ENCODE results near the gene FSHR. TPM values are rescaled to one million over a fixed set of nuclear protein-coding genes. Genes with fewer than 3 reads are reported as not detected.

The FSHR gene
- total RNA-seq, 1 experiment from 2014 or later: not detected

GRCh38 chr2:49000695-49001094 lies 153.6 kb downstream of the FSHR start:
- no peak for DNase-seq (ENCODE audit: unreplicated experiment)
- intact Hi-C loops (cut with micrococcal nuclease): no loop called here
- no peak for TF ChIP-seq CTCF (IDR thresholded peaks at IDR 0.05; ENCODE audit: unreplicated experiment)
- Mint-ChIP-seq H3K4me1 (ENCODE audit: insufficient read depth, unreplicated experiment) (no peaks in the 10 kb centered on the region), H3K27ac (ENCODE audit: low read depth, unreplicated experiment) (no peak overlapping the region), H3K4me3 (ENCODE audit: unreplicated experiment) (no peak overlapping the region), H3K27me3 (ENCODE audit: insufficient read depth, unreplicated experiment) (no peaks in the 10 kb centered on the region), H3K36me3 (ENCODE audit: insufficient read depth, unreplicated experiment) (no peaks in the 10 kb centered on the region), H3K9me3 (ENCODE audit: unreplicated experiment) (no peaks in the 10 kb centered on the region)
- BruUV-seq (replicated peaks): no TSS peak
- CTCF ChIA-PET: interaction anchor here (0.6 kb wide), 1 partner anchor 572 kb away, joined by 4 read pairs; no protein-coding TSS in a partner anchor
- POLR2A ChIA-PET: no interaction called here

- no peak overlapping the region for H3K4me3 Mint-ChIP-seq (ENCODE audit: unreplicated experiment)
- no peaks in the 10 kb centered on the region for H3K4me1 Mint-ChIP-seq (ENCODE audit: insufficient read depth, unreplicated experiment)
- CTCF ChIA-PET: no interaction called here
- intact Hi-C loops (cut with micrococcal nuclease): no loop called here
- POLR2A ChIA-PET: no interaction called here
- H3K27ac Mint-ChIP-seq (ENCODE audit: low read depth, unreplicated experiment): no peak overlapping the region
- DNase-seq (ENCODE audit: unreplicated experiment): no peak
- H3K36me3 Mint-ChIP-seq (ENCODE audit: insufficient read depth, unreplicated experiment): no peaks in the 10 kb centered on the region
- no peak for TF ChIP-seq CTCF (IDR thresholded peaks at IDR 0.05; ENCODE audit: unreplicated experiment)
- peaks cover 7% of the 10 kb centered on the region for H3K9me3 Mint-ChIP-seq (ENCODE audit: unreplicated experiment)
- no TSS peak for BruUV-seq (replicated peaks)
- H3K27me3 Mint-ChIP-seq (ENCODE audit: insufficient read depth, unreplicated experiment): no peaks in the 10 kb centered on the region
These were observed 155.9 kb downstream of the FSHR start for GRCh38 chr2:48998449-48998848.

- Mint-ChIP-seq H3K36me3 (ENCODE audit: insufficient read depth, unreplicated experiment) (no peaks in the 10 kb centered on the region), H3K4me3 (ENCODE audit: unreplicated experiment) (no peak overlapping the region), H3K4me1 (ENCODE audit: insufficient read depth, unreplicated experiment) (no peaks in the 10 kb centered on the region), H3K27me3 (ENCODE audit: insufficient read depth, unreplicated experiment) (no peaks in the 10 kb centered on the region), H3K27ac (ENCODE audit: low read depth, unreplicated experiment) (no peak overlapping the region), H3K9me3 (ENCODE audit: unreplicated experiment) (peaks cover 7% of the 10 kb centered on the region)
- CTCF ChIA-PET: interaction anchor here (1.3 kb wide), 1 partner anchor 9 kb away, joined by 4 read pairs; no protein-coding TSS in a partner anchor
- TF ChIP-seq CTCF (IDR thresholded peaks at IDR 0.05; ENCODE audit: unreplicated experiment): no peak
- no TSS peak for BruUV-seq (replicated peaks)
- intact Hi-C loops (cut with micrococcal nuclease): no loop called here
- POLR2A ChIA-PET: no interaction called here
- no peak for DNase-seq (ENCODE audit: unreplicated experiment)
These were observed 160.7 kb downstream of the FSHR start for GRCh38 chr2:48993576-48993975.

GRCh38 chr2:48991415-48992131 lies 162.7 kb downstream of the FSHR start:
- no peak for TF ChIP-seq CTCF (IDR thresholded peaks at IDR 0.05; ENCODE audit: unreplicated experiment)
- Mint-ChIP-seq H3K27ac (ENCODE audit: low read depth, unreplicated experiment) (no peak overlapping the region), H3K9me3 (ENCODE audit: unreplicated experiment) (peaks cover 7% of the 10 kb centered on the region), H3K27me3 (ENCODE audit: insufficient read depth, unreplicated experiment) (no peaks in the 10 kb centered on the region), H3K4me1 (ENCODE audit: insufficient read depth, unreplicated experiment) (no peaks in the 10 kb centered on the region), H3K36me3 (ENCODE audit: insufficient read depth, unreplicated experiment) (no peaks in the 10 kb centered on the region), H3K4me3 (ENCODE audit: unreplicated experiment) (no peak overlapping the region)
- intact Hi-C loops (cut with micrococcal nuclease): no loop called here
- no peak for DNase-seq (ENCODE audit: unreplicated experiment)
- BruUV-seq (replicated peaks): no TSS peak
- ChIA-PET POLR2A (no interaction called here), CTCF (interaction anchor here (0.5 to 0.6 kb wide), 2 partner anchors 11 to 446 kb away, joined by 3 to 4 read pairs; no protein-coding TSS in a partner anchor)

Data from MCF 10A (cell line).